ENCODE results near the gene CPA3.

DNA sequence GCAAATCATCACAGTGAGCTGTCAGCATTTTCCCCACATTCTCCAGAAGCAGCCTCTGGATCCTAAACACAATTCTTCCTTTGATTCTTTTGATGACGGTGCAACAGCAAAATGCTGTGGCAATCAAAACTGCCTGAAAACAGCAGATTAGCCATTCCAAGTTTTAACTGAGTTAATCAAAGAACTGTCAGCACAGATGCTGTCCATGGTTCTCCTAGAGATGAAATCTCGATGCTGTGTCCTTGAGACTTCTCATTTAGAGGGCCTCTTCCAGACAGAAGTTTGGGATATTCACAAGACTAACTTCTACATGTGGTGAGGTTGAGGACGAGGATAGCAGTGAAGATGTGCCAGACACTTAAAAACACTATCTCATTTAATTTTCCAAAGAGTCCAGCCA, 75.9 kb downstream of the CPA3 start:
- TF ChIP-seq, protein P1, sequence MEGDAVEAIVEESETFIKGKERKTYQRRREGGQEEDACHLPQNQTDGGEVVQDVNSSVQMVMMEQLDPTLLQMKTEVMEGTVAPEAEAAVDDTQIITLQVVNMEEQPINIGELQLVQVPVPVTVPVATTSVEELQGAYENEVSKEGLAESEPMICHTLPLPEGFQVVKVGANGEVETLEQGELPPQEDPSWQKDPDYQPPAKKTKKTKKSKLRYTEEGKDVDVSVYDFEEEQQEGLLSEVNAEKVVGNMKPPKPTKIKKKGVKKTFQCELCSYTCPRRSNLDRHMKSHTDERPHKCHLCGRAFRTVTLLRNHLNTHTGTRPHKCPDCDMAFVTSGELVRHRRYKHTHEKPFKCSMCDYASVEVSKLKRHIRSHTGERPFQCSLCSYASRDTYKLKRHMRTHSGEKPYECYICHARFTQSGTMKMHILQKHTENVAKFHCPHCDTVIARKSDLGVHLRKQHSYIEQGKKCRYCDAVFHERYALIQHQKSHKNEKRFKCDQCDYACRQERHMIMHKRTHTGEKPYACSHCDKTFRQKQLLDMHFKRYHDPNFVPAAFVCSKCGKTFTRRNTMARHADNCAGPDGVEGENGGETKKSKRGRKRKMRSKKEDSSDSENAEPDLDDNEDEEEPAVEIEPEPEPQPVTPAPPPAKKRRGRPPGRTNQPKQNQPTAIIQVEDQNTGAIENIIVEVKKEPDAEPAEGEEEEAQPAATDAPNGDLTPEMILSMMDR (IDR thresholded peaks at IDR 0.05 in 2 of 3, conservative IDR thresholded peaks at IDR 0.05 in 1 of 3; ENCODE audit: control insufficient read depth in 2 of 3, extremely low read depth in 1 of 3, insufficient read depth in 1 of 3, low read depth in 3 of 3, low read length in 3 of 3) = no peak
- no peak for TF ChIP-seq TCF12 (IDR thresholded peaks at IDR 0.05; ENCODE audit: low read depth, low read length)
- no peak for TF ChIP-seq NBN (IDR thresholded peaks at IDR 0.05)
